Measurements from ENCODE around the gene BOLA3. TPM values are rescaled to one million over a fixed set of nuclear protein-coding genes. Genes with fewer than 3 reads are reported as not detected.
A peak's percentile ranks its signal among the peaks of the same experiment; 100 is the strongest.
"Not testable (repeated sequence)": the region's sequence is repeated elsewhere in the genome, so short reads cannot be mapped to it uniquely, and the experiment has no call there.

BOLA3 gene
- total RNA-seq, 2 experiments from 2014 or later = 46.5 to 55.4 TPM

DNA sequence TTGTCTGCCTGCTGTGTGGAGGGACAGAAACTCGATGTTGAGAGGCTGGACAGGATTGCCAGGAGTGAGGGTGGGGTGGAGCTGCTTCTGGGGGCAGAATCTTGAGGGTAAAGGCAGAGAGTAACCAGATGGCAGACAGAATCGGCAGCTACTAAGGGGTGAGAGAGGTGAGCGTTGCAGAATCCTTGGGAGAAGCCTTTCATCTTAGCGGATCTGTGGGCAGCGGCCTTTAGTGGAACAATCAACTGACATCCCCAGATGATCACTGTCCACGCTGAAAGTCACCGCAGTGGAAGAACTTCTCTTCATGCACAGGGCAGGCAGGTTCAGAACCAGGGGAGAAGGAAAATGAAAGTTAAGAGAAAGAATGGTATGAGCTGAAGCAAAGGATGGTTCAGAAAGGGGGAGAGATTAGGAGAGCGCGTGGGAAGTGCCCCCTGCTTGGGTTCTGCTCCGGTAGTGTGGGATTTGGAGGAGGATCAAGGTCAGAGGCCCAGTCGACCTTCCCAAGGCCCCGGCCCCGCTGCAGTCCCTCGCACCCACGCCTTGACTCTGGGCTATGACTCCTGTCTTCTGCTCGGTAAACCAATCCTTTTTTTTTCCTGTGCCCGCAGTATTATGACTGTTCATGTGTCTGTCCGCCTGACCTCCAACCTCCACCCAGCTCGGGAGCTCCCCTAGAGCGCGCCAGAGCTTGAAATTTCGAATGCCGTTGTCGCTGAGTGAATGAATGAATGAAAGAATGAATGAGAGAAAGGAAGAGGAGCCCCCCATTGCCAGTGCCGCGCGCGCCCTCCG, 584 bp downstream of the BOLA3 start:
- H3K9me3 Mint-ChIP-seq = no peaks in the 10 kb centered on the region
- peaks cover 12% of the 10 kb centered on the region for H3K4me1 Mint-ChIP-seq
- H3K4me3 Mint-ChIP-seq = no peak overlapping the region
- H3K27ac Mint-ChIP-seq = no peak overlapping the region
- CTCF ChIA-PET = interaction anchor here (0.5 to 6.7 kb wide), 32 partner anchors 8 to 410 kb away, joined by 3 to 127 read pairs (median 4); partner anchors contain the start of genes MOB1A, MTHFD2, STAMBP and TPRKB
- H3K36me3 Mint-ChIP-seq (ENCODE audit: low read depth) = peaks cover 19% of the 10 kb centered on the region
- peak; percentile 51 for DNase-seq
- POLR2A ChIA-PET = interaction anchor here (0.7 to 7.4 kb wide), 18 partner anchors 11 to 323 kb away, joined by 3 to 47 read pairs (median 4); partner anchors contain the start of genes MOB1A, MTHFD2 and STAMBP
- H3K27me3 Mint-ChIP-seq = no peaks in the 10 kb centered on the region

GRCh38 chr2:74142340-74142739, 5.4 kb downstream of the BOLA3 start:
- CTCF ChIA-PET = interaction anchor here (1.3 kb wide), 1 partner anchor 9 kb away, joined by 3 read pairs; no protein-coding TSS in a partner anchor
- H3K27ac Mint-ChIP-seq = no peak overlapping the region
- DNase-seq = no peak
- H3K36me3 Mint-ChIP-seq (ENCODE audit: low read depth) = peaks cover 12% of the 10 kb centered on the region
- H3K4me3 Mint-ChIP-seq = no peak overlapping the region
- H3K27me3 Mint-ChIP-seq = no peaks in the 10 kb centered on the region
- POLR2A ChIA-PET = no interaction called here
- peaks cover 8% of the 10 kb centered on the region for H3K4me1 Mint-ChIP-seq
- H3K9me3 Mint-ChIP-seq = no peaks in the 10 kb centered on the region

- Mint-ChIP-seq H3K4me1 (no peaks in the 10 kb centered on the region), H3K9me3 (no peaks in the 10 kb centered on the region), H3K36me3 (ENCODE audit: low read depth) (peaks cover 27% of the 10 kb centered on the region), H3K27me3 (no peaks in the 10 kb centered on the region), H3K4me3 (no peak overlapping the region), H3K27ac (no peak overlapping the region)
- no peak for DNase-seq
- ChIA-PET CTCF (interaction anchor here (1.3 to 1.6 kb wide), 2 partner anchors 8 to 13 kb away, joined by 5 to 6 read pairs; partner anchors contain the start of gene BOLA3), POLR2A (interaction anchor here (0.8 kb wide), 1 partner anchor 67 kb away, joined by 3 read pairs; no protein-coding TSS in a partner anchor)
Observed at GRCh38 chr2:74138600-74139323, 8.9 kb downstream of the BOLA3 start.

DNA sequence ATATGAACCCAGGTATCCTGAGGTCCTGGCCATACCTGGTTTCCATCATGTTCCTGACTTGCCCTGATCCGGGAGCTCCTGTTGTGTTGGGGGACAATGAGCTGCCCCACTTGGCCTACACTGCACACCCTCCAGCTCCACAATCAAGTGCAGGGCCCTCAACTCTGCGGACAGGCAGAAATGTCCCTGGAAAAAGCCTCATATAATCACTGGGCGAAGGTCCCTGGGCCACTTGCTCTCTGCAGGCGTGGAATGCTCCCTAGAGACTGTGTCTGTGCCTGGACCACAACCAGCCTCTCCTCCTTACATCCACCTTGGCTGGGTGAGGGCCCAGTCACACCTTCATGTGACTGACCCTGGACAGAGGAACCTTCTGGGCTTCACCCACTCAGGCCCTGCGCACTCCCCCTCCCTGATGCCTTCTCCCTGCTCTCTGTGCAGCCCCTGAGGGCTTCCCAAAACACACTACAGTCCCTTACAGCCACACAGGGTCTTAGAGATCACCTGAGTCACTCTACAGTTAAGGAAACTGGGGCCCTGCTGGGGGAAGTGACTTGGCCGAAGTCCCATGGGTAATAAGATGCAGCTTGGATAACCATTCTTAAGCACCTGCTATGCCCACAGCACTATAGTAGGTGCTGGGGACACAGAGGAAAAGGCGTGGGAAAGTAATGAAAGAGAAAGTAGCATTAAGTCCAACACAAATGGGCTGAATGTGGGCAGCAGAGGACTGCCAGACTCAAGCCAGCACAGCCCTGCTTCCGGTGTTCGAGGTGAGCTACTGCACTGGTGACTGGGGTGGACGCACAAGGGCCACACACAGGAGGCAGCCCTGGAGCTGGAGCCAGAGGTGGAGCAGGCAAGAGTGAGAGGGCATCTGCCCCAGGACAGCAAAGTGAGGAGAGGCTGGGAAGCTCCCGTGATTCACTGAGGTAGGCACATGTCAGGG, 9.8 kb downstream of the BOLA3 start:
- DNase-seq = no peak
- Mint-ChIP-seq H3K27ac (no peak overlapping the region), H3K36me3 (ENCODE audit: low read depth) (peaks cover 27% of the 10 kb centered on the region), H3K4me1 (no peaks in the 10 kb centered on the region), H3K9me3 (no peaks in the 10 kb centered on the region), H3K27me3 (peaks cover 1% of the 10 kb centered on the region), H3K4me3 (no peak overlapping the region)
- CTCF ChIA-PET = interaction anchor here (1.3 to 1.6 kb wide), 2 partner anchors 9 to 14 kb away, joined by 5 to 6 read pairs; partner anchors contain the start of gene BOLA3
- POLR2A ChIA-PET = no interaction called here

DNA sequence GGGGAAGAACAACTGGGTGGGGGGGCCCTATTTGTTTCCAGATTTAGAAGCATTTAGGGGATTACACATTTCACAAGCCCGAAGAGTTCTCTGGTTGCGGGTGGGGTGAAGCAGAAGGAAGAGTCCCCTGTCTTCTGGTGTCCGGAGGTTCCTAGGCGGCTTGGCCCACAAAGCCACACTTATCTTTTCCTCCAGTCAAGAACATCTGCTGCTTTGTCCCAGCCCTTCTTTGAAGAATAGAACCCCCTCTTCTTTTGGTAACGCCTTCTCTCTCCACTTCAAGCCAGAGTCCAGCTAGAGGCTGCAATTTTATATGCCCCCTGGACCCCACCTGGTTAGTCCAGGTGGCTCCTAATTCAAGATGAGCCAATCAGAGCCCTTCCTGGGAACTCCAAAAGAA, 15.8 kb downstream of the BOLA3 start:
- CTCF ChIA-PET = no interaction called here

GRCh38 chr2:74130211-74130995, 17.3 kb downstream of the BOLA3 start:
- H3K9me3 Mint-ChIP-seq = no peaks in the 10 kb centered on the region
- POLR2A ChIA-PET = interaction anchor here (0.7 kb wide), 1 partner anchor 10 kb away, joined by 3 read pairs; no protein-coding TSS in a partner anchor
- no peak overlapping the region for H3K27ac Mint-ChIP-seq
- no peak overlapping the region for H3K4me3 Mint-ChIP-seq
- CTCF ChIA-PET = interaction anchor here (0.8 kb wide), 1 partner anchor 10 kb away, joined by 3 read pairs; no protein-coding TSS in a partner anchor
- H3K4me1 Mint-ChIP-seq = peaks cover 2% of the 10 kb centered on the region
- no peak for DNase-seq
- H3K27me3 Mint-ChIP-seq = peaks cover 12% of the 10 kb centered on the region
- peaks cover 15% of the 10 kb centered on the region for H3K36me3 Mint-ChIP-seq (ENCODE audit: low read depth)

More for the DNA sequence above, 15.8 kb downstream of the BOLA3 start:
- no peaks in the 10 kb centered on the region for H3K9me3 Mint-ChIP-seq
- DNase-seq = no peak
- POLR2A ChIA-PET = no interaction called here
- peaks cover 18% of the 10 kb centered on the region for H3K36me3 Mint-ChIP-seq (ENCODE audit: low read depth)
- peaks cover 12% of the 10 kb centered on the region for H3K27me3 Mint-ChIP-seq
- H3K4me3 Mint-ChIP-seq = no peak overlapping the region
- no peak overlapping the region for H3K27ac Mint-ChIP-seq
- H3K4me1 Mint-ChIP-seq = peaks cover 2% of the 10 kb centered on the region

DNA sequence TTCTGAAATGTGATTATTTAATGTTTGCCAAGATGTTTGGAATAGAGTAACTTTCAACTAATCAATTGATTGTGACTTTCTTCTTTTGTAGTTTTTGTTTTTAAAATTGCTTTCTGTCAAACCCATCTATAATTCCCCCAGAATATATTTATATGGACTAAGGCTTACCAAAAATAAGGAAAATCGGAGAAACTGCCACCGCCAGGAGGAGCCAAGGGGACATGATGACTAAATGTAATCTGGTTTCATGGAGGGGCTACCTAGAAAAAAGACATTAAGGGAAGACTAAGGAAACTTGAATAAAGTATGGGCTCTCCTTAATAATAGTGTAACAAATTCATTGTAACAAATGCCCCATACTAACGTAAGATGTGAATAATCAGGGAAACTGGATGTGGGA, 19.5 kb downstream of the BOLA3 start:
- H3K36me3 Mint-ChIP-seq (ENCODE audit: low read depth) = peaks cover 2% of the 10 kb centered on the region
- H3K4me1 Mint-ChIP-seq = peaks cover 2% of the 10 kb centered on the region
- CTCF ChIA-PET = interaction anchor here (0.7 to 1.1 kb wide), 3 partner anchors 24 to 307 kb away, joined by 3 to 5 read pairs (median 3); no protein-coding TSS in a partner anchor
- no peak overlapping the region for H3K27ac Mint-ChIP-seq
- H3K9me3 Mint-ChIP-seq = no peaks in the 10 kb centered on the region
- no peak overlapping the region for H3K4me3 Mint-ChIP-seq
- H3K27me3 Mint-ChIP-seq = peaks cover 12% of the 10 kb centered on the region
- no peak for DNase-seq
- POLR2A ChIA-PET = no interaction called here

- POLR2A ChIA-PET, CTCF ChIA-PET, H3K4me3 Mint-ChIP-seq, H3K27me3 Mint-ChIP-seq, H3K27ac Mint-ChIP-seq, DNase-seq: not testable (repeated sequence)
- peaks cover 13% of the 10 kb centered on the region for H3K4me1 Mint-ChIP-seq
- H3K9me3 Mint-ChIP-seq = peaks cover 22% of the 10 kb centered on the region
- H3K36me3 Mint-ChIP-seq (ENCODE audit: low read depth) = peaks cover 12% of the 10 kb centered on the region
Observed at GRCh38 chr2:74123955-74124354, 23.8 kb downstream of the BOLA3 start.

DNA sequence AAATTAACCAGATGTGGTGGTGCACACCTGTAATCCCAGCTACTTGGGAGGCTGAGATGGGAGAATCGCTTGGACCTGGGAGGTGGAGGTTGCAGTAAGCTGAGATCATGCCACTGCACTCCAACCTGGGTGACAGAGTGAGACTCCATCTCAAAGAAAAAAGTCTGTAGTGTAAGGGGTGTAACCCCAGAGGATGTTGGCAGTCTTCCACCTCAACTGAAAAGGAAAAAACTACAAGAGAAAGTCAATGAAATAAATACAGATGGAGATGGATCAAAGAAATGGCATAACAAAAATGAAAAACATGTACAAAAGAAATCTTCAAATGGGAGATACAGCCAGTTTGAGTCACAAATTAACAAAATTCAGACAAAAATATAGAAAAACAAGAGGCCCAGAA, 25.9 kb downstream of the BOLA3 start:
- peaks cover 22% of the 10 kb centered on the region for H3K9me3 Mint-ChIP-seq
- not testable (repeated sequence) for H3K27me3 Mint-ChIP-seq, H3K4me3 Mint-ChIP-seq, DNase-seq, H3K27ac Mint-ChIP-seq
- H3K4me1 Mint-ChIP-seq = peaks cover 16% of the 10 kb centered on the region
- POLR2A ChIA-PET = interaction anchor here (1.1 to 1.9 kb wide), 4 partner anchors 11 to 385 kb away, joined by 3 to 9 read pairs (median 4); partner anchors contain the start of gene TPRKB
- peaks cover 12% of the 10 kb centered on the region for H3K36me3 Mint-ChIP-seq (ENCODE audit: low read depth)
- CTCF ChIA-PET = interaction anchor here (0.6 to 2.3 kb wide), 7 partner anchors 18 to 330 kb away, joined by 3 to 11 read pairs (median 8); partner anchors contain the start of genes BOLA3 and STAMBP

- Mint-ChIP-seq H3K36me3 (ENCODE audit: low read depth) (peaks cover 12% of the 10 kb centered on the region), H3K4me3 (peak overlapping the region; percentile 79), H3K27me3 (peaks cover 2% of the 10 kb centered on the region), H3K9me3 (peaks cover 22% of the 10 kb centered on the region), H3K27ac (peak overlapping the region; percentile 81), H3K4me1 (peaks cover 16% of the 10 kb centered on the region)
- peak; percentile 87 for DNase-seq
- ChIA-PET POLR2A (interaction anchor here (0.6 to 2.4 kb wide), 21 partner anchors 8 to 292 kb away, joined by 3 to 13 read pairs (median 4); partner anchors contain the start of genes MOB1A, MTHFD2 and STAMBP), CTCF (interaction anchor here (0.6 to 2.3 kb wide), 20 partner anchors 10 to 297 kb away, joined by 3 to 11 read pairs (median 4); partner anchors contain the start of genes BOLA3, MOB1A and STAMBP)
Observed at GRCh38 chr2:74119912-74120825, 27.5 kb downstream of the BOLA3 start.
